B cell (primary cell): Measurements from ENCODE around the gene PDPN.

Experiments
- CTCF ChIP-seq: fragments of 200-600 bp; IDR thresholded peaks from one replicate; pipeline ENCODE4 v1.8.0; 2022; ENCODE audit warnings: antibody characterized with exemption, mild to moderate bottlenecking
- EZH2 ChIP-seq: IDR thresholded peaks from 2 replicates; pipeline ENCODE4 v1.6.1; 2012; ENCODE audit warnings: borderline replicate concordance, low read depth, mild to moderate bottlenecking, moderate library complexity, low read length; ENCODE audit not compliant: insufficient read depth, poor library complexity, severe bottlenecking

GRCh38 chr1:13652238-13652637 is 68.6 kb downstream of the PDPN start:
- no peak for TF ChIP-seq CTCF
- no peak for TF ChIP-seq EZH2
